Smooth muscle cell (in vitro differentiated cells): ENCODE measurements around the gene NDUFV1. TPM values are rescaled to one million over a fixed set of nuclear protein-coding genes. Genes with fewer than 3 reads are reported as not detected.
A peak's percentile ranks its signal among the peaks of the same experiment; 100 is the strongest.

Source experiments
- DNase-seq: peaks from one replicate; lab custom pipeline; 2025; ENCODE audit not compliant: unreplicated experiment; lab: John Stamatoyannopoulos, UW
- H2AFZ ChIP-seq: fragments of 200-600 bp; sonication (generic); 2 replicates; pipeline ENCODE4 v1.6.0; 2016; ENCODE audit warnings: antibody characterized with exemption, low read depth, mild to moderate bottlenecking
- H3F3A ChIP-seq: fragments of 200-600 bp; sonication (generic); 2 replicates; pipeline ENCODE4 v1.6.0; 2017; ENCODE audit warnings: antibody characterized with exemption, low read depth
- H3K27ac ChIP-seq: fragments of 200-600 bp; sonication (generic); 2 replicates; pipeline ENCODE4 v1.5.1; 2016; ENCODE audit warnings: low read depth, mild to moderate bottlenecking
- H3K27me3 ChIP-seq: fragments of 200-600 bp; sonication (generic); 2 replicates; pipeline ENCODE4 v1.6.1; 2016; ENCODE audit warnings: low read depth, mild to moderate bottlenecking
- H3K36me3 ChIP-seq: fragments of 200-600 bp; sonication (generic); 2 replicates; pipeline ENCODE4 v1.5.1; 2016; ENCODE audit warnings: low read depth
- H3K4me1 ChIP-seq: fragments of 200-600 bp; sonication (generic); 2 replicates; pipeline ENCODE4 v1.5.1; 2016; ENCODE audit warnings: low read depth
- H3K4me2 ChIP-seq: fragments of 200-600 bp; sonication (generic); 2 replicates; pipeline ENCODE4 v1.6.0; 2016; ENCODE audit warnings: mild to moderate bottlenecking
- H3K4me3 ChIP-seq: fragments of 200-600 bp; sonication (generic); 2 replicates; pipeline ENCODE4 v1.5.1; 2016; ENCODE audit warnings: mild to moderate bottlenecking
- H3K79me2 ChIP-seq: fragments of 200-600 bp; sonication (generic); 2 replicates; pipeline ENCODE4 v1.6.0; 2016; ENCODE audit warnings: low read depth, mild to moderate bottlenecking
- H3K9ac ChIP-seq: fragments of 200-600 bp; sonication (generic); 2 replicates; pipeline ENCODE4 v1.6.0; 2016; ENCODE audit warnings: low read depth
- H3K9me3 ChIP-seq: fragments of 200-600 bp; sonication (generic); replicated peaks from 2 replicates; pipeline ENCODE4 v1.5.1; 2016; ENCODE audit warnings: low read depth
- H4K20me1 ChIP-seq: fragments of 200-600 bp; sonication (generic); 2 replicates; pipeline ENCODE4 v1.6.0; 2016; ENCODE audit warnings: low read depth
- WGBS: methylation state at CpG from one replicate; pipeline ENCODE4 v1.1.7; 2016; ENCODE audit warnings: low lambda C conversion rate; 5-methylcytosine and 5-hydroxymethylcytosine counted together
- polyA plus RNA-seq: library from polyadenylated mRNA; unstranded; fragments of >200 nt; fragmentation: Nextera tagmentation; extraction: Ambion mirVana; gene quantifications from 2 replicates; pipeline ENCODE4 v1.2.1, GENCODE V29; 2016
- total RNA-seq: library from RNA; depleted of rRNA; stranded (reverse); fragments of >200 nt; gene quantifications from 2 replicates; pipeline ENCODE4 v1.2.3, GENCODE V29; 2014
- TF ChIP-seq, protein P1 (sequence below): fragments of 200-600 bp; sonication (generic); IDR thresholded peaks from 2 replicates; pipeline ENCODE4 v1.5.1; 2017; ENCODE audit warnings: borderline replicate concordance, mild to moderate bottlenecking, antibody characterized with exemption; ENCODE audit not compliant: insufficient read depth, poor library complexity, severe bottlenecking

The NDUFV1 gene
- total and polyA plus RNA-seq, 2 experiments from 2014 or later: 111 to 201 TPM

DNA sequence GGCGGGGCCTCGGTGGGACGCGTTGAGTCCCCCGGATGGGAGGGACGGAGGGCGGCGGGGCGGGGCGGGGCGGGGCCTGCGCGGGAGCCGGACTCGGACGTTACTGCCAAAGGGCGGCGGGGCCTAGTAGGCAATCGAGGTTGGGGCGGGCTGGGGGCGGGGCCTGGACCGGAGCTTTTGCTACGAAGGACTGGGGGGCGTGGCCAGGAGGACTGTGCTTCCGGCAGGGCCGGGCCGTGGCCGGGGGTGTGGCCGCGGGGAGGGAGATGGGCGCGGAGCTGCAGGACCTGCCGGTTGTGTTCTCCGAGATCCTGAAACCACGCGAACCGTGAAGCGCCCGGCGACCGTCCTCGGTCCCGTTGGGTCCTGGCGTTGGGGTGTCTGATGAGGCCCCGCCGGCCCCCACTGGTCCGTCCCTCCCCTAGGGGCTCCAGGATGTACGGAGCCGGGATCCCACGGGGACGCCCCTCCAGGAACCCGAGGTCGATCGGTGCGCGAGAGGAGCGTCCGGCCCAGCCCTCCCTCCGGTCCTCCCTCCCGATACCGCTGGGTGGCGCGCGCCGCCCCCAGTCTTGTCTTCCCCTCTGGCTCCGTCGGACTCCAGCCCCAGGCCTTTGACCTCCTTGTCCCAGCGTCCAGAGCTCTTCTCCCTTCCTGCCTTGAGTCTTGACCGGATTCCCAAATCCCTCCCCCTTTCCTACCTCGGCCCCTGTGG is 23.6 kb downstream of the NDUFV1 start:
- Histone ChIP-seq H2AFZ (peak overlapping the region; percentile 73), H3K27me3 (no peaks in the 10 kb centered on the region), H3K4me2 (peak overlapping the region; percentile 94), H4K20me1 (no peaks in the 10 kb centered on the region), H3F3A (no peaks in the 10 kb centered on the region), H3K4me1 (no peaks in the 10 kb centered on the region), H3K9me3 (no peaks in the 10 kb centered on the region), H3K27ac (peak overlapping the region; percentile 5), H3K36me3 (no peaks in the 10 kb centered on the region), H3K4me3 (peak overlapping the region; percentile 72), H3K79me2 (no peaks in the 10 kb centered on the region), H3K9ac (peak overlapping the region; percentile 57)
- WGBS: under 1% methylated on average over 24 of the region's 70 CpGs
- TF ChIP-seq, protein P1, sequence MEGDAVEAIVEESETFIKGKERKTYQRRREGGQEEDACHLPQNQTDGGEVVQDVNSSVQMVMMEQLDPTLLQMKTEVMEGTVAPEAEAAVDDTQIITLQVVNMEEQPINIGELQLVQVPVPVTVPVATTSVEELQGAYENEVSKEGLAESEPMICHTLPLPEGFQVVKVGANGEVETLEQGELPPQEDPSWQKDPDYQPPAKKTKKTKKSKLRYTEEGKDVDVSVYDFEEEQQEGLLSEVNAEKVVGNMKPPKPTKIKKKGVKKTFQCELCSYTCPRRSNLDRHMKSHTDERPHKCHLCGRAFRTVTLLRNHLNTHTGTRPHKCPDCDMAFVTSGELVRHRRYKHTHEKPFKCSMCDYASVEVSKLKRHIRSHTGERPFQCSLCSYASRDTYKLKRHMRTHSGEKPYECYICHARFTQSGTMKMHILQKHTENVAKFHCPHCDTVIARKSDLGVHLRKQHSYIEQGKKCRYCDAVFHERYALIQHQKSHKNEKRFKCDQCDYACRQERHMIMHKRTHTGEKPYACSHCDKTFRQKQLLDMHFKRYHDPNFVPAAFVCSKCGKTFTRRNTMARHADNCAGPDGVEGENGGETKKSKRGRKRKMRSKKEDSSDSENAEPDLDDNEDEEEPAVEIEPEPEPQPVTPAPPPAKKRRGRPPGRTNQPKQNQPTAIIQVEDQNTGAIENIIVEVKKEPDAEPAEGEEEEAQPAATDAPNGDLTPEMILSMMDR: peak; percentile 58
- peak; percentile 100 for DNase-seq

DNA sequence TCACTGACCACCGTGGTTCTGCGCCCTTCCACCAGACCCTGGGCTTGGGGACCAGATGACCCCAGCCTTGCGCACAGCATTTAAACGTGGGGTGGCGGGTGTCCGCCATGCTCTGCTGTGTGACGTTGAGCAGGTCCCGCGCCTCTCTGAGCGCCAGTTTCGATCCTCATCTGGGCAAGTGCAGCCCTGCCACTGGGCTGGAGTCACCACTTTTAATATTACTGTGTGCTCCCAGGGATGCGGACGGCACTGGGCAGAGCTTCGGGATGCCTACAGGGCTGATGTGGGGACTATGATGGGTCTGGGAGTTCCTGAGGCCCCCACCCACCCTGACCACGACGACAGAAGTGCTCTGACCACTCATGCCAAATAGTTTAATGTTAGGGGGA is 24.2 kb downstream of the NDUFV1 start:
- WGBS: 61% methylated on average over 16 of the region's 16 CpGs
- Histone ChIP-seq H3K4me3 (peak overlapping the region; percentile 72), H4K20me1 (no peaks in the 10 kb centered on the region), H3K4me1 (no peaks in the 10 kb centered on the region), H3F3A (no peaks in the 10 kb centered on the region), H3K4me2 (peak overlapping the region; percentile 94), H3K9me3 (no peaks in the 10 kb centered on the region), H3K79me2 (no peaks in the 10 kb centered on the region), H3K27ac (peak overlapping the region; percentile 5), H3K36me3 (no peaks in the 10 kb centered on the region), H3K9ac (peak overlapping the region; percentile 57), H3K27me3 (no peaks in the 10 kb centered on the region), H2AFZ (peak overlapping the region; percentile 73)
- DNase-seq: no peak
- TF ChIP-seq, protein P1: no peak

DNA sequence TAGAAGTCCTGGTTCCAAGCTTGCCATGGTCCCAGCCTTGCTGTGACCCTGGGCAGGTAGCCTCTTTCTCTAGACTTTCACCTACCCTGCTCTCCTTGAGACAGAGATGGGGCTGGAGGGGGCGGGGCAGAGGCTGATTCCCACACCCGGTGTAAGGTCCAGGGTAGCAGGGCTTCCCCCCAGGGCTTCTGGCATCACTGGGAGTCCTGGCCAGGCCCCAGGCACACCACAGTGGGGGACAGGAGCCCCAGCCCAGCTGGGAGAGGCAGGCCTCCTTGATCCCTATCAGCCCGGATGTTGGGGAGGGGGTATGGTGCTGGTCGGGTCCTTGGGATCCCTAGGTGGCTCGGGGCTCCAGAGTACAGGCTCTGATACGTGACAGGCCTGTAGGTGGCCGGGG is 24.7 kb downstream of the NDUFV1 start:
- H2AFZ ChIP-seq: no peak overlapping the region
- H3K4me1 ChIP-seq: no peaks in the 10 kb centered on the region
- H3K36me3 ChIP-seq: no peaks in the 10 kb centered on the region
- H3K79me2 ChIP-seq: no peaks in the 10 kb centered on the region
- no peak for DNase-seq
- no peaks in the 10 kb centered on the region for H3F3A ChIP-seq
- TF ChIP-seq, protein P1: no peak
- no peak overlapping the region for H3K9ac ChIP-seq
- no peaks in the 10 kb centered on the region for H4K20me1 ChIP-seq
- no peak overlapping the region for H3K27ac ChIP-seq
- H3K4me2 ChIP-seq: no peak overlapping the region
- H3K4me3 ChIP-seq: no peak overlapping the region
- WGBS: 76% methylated on average over 7 of the region's 7 CpGs
- no peaks in the 10 kb centered on the region for H3K27me3 ChIP-seq
- H3K9me3 ChIP-seq: no peaks in the 10 kb centered on the region

DNA sequence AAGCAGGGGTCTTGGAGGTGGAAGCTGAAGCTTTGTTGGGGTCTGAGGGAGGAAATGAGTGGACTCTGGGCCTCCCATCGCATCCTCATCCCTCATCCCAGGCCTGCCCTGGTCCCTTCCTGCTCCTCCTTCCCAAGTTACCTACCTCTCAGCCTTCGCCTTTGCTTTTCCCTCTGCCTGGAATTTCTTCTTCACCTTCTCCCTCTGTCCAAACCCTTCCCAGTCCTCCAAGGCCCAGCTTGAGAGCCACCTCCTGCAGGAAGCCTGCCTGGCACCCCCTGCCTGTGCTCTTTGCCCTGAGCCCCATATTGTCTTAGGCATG is 25.1 kb downstream of the NDUFV1 start:
- Histone ChIP-seq H3K9me3 (no peaks in the 10 kb centered on the region), H3K36me3 (no peaks in the 10 kb centered on the region), H3K4me2 (no peak overlapping the region), H3K4me1 (no peaks in the 10 kb centered on the region), H4K20me1 (no peaks in the 10 kb centered on the region), H3F3A (no peaks in the 10 kb centered on the region), H3K4me3 (no peak overlapping the region), H3K9ac (no peak overlapping the region), H3K79me2 (no peaks in the 10 kb centered on the region), H3K27ac (no peak overlapping the region), H3K27me3 (no peaks in the 10 kb centered on the region), H2AFZ (no peak overlapping the region)
- DNase-seq: no peak
- TF ChIP-seq, protein P1: no peak
- WGBS: 90% methylated on average over 2 of the region's 2 CpGs
